GM19035 (cell line): ENCODE measurements around the gene CPT1A.

Source experiments
- ATAC-seq: cut with Tn5 transposase; IDR thresholded peaks from one replicate; pipeline ENCODE4 v1.9.1; 2021; ENCODE audit not compliant: unreplicated experiment

Gene CPT1A

GRCh38 chr11:68832476-68833181 is 9.1 kb downstream of the CPT1A start:
- no peak for ATAC-seq

- no peak for ATAC-seq
These were observed 10.6 kb downstream of the CPT1A start for GRCh38 chr11:68831124-68831523.

- ATAC-seq, result no peak
These were observed 12.1 kb downstream of the CPT1A start for GRCh38 chr11:68829581-68829980.

GRCh38 chr11:68828957-68829356 is 12.8 kb downstream of the CPT1A start:
- no peak for ATAC-seq

GRCh38 chr11:68828155-68828931 is 13.4 kb downstream of the CPT1A start:
- ATAC-seq, result no peak

- no peak for ATAC-seq
These were observed 14.0 kb downstream of the CPT1A start for GRCh38 chr11:68827733-68828132.

GRCh38 chr11:68826726-68827125 is 15.0 kb downstream of the CPT1A start:
- ATAC-seq, result no peak

GRCh38 chr11:68825571-68825970 is 16.1 kb downstream of the CPT1A start:
- no peak for ATAC-seq

GRCh38 chr11:68822546-68822945 is 19.2 kb downstream of the CPT1A start:
- no peak for ATAC-seq

- ATAC-seq, result no peak
These were observed 20.0 kb downstream of the CPT1A start for GRCh38 chr11:68821670-68822069.

GRCh38 chr11:68819362-68819761 is 22.4 kb downstream of the CPT1A start:
- no peak for ATAC-seq

GRCh38 chr11:68818181-68818580 is 23.5 kb downstream of the CPT1A start:
- ATAC-seq, result no peak

GRCh38 chr11:68817554-68817953 is 24.2 kb downstream of the CPT1A start:
- no peak for ATAC-seq

- no peak for ATAC-seq
These were observed 24.7 kb downstream of the CPT1A start for GRCh38 chr11:68816917-68817419.

GRCh38 chr11:68816251-68816776 is 25.4 kb downstream of the CPT1A start:
- no peak for ATAC-seq

- no peak for ATAC-seq
These were observed 27.9 kb downstream of the CPT1A start for GRCh38 chr11:68813773-68814172.

- ATAC-seq, result no peak
These were observed 29.2 kb downstream of the CPT1A start for GRCh38 chr11:68812526-68812925.

GRCh38 chr11:68810164-68810563 is 31.6 kb downstream of the CPT1A start:
- no peak for ATAC-seq

GRCh38 chr11:68809506-68809905 is 32.2 kb downstream of the CPT1A start:
- ATAC-seq, result no peak

- no peak for ATAC-seq
These were observed 32.9 kb downstream of the CPT1A start for GRCh38 chr11:68808787-68809186.

GRCh38 chr11:68806931-68807844 is 34.5 kb downstream of the CPT1A start:
- ATAC-seq, result no peak
